ENCODE measurements around the gene LRRTM4. TPM values are rescaled to one million over a fixed set of nuclear protein-coding genes. Genes with fewer than 3 reads are reported as not detected.
"Not testable (repeated sequence)": the region's sequence is repeated elsewhere in the genome, so short reads cannot be mapped to it uniquely, and the experiment has no call there.

Gene LRRTM4
- total and polyA plus RNA-seq, 8 donors: 0.15 to 1.3 (median 0.28) TPM; not detected in 1

DNA sequence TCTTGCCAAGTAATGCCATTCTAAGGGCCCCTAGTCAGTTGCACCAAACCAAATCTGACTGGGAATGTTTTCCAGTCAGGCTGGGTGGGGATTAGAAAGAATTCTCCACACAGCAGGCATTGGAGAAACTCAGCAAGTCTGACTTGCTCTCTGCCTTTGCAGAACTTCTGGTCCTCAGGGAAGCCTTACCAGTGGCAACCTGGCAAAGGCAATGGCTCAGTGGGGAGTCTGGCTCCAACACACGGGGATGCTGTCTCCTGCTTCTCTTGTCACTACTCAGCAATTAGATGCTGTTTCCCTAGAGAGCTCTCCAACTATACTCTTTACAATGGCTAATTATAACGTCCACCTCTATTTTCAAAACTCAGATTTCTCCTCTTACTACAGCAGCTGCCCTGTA is 810.7 kb downstream of the LRRTM4 start:
- H3K27ac ChIP-seq: no peak overlapping the region
- no peaks in the 10 kb centered on the region for H3K36me3 ChIP-seq
- intact Hi-C loops (cut with DNase I): no loop called here
- no peaks in the 10 kb centered on the region for H3K9me3 ChIP-seq
- H3K27me3 ChIP-seq: no peaks in the 10 kb centered on the region
- H3K4me1 ChIP-seq: no peaks in the 10 kb centered on the region
- TF ChIP-seq, protein P1, sequence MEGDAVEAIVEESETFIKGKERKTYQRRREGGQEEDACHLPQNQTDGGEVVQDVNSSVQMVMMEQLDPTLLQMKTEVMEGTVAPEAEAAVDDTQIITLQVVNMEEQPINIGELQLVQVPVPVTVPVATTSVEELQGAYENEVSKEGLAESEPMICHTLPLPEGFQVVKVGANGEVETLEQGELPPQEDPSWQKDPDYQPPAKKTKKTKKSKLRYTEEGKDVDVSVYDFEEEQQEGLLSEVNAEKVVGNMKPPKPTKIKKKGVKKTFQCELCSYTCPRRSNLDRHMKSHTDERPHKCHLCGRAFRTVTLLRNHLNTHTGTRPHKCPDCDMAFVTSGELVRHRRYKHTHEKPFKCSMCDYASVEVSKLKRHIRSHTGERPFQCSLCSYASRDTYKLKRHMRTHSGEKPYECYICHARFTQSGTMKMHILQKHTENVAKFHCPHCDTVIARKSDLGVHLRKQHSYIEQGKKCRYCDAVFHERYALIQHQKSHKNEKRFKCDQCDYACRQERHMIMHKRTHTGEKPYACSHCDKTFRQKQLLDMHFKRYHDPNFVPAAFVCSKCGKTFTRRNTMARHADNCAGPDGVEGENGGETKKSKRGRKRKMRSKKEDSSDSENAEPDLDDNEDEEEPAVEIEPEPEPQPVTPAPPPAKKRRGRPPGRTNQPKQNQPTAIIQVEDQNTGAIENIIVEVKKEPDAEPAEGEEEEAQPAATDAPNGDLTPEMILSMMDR (IDR thresholded peaks at IDR 0.05): no peak
- ATAC-seq: no peak
- FAIRE-seq: no peak
- no peak for DNase-seq
- 21 to 32% methylated on average over 2 of the region's 2 CpGs for WGBS, 2 donors
- no peak overlapping the region for H3K4me3 ChIP-seq

GRCh38 chr2:76700894-76701293 is 821.3 kb downstream of the LRRTM4 start:
- H3K4me1 ChIP-seq: no peaks in the 10 kb centered on the region
- intact Hi-C loops (cut with DNase I): no loop called here
- no peaks in the 10 kb centered on the region for H3K9me3 ChIP-seq
- DNase-seq (no peak), ATAC-seq (no peak), FAIRE-seq (no peak)
- no peaks in the 10 kb centered on the region for H3K27me3 ChIP-seq
- WGBS, 2 donors: 71% methylated on average over 6 of the region's 6 CpGs
- no peak overlapping the region for H3K27ac ChIP-seq
- H3K4me3 ChIP-seq: no peak overlapping the region
- no peaks in the 10 kb centered on the region for H3K36me3 ChIP-seq
- TF ChIP-seq, protein P1 (IDR thresholded peaks at IDR 0.05): no peak

DNA sequence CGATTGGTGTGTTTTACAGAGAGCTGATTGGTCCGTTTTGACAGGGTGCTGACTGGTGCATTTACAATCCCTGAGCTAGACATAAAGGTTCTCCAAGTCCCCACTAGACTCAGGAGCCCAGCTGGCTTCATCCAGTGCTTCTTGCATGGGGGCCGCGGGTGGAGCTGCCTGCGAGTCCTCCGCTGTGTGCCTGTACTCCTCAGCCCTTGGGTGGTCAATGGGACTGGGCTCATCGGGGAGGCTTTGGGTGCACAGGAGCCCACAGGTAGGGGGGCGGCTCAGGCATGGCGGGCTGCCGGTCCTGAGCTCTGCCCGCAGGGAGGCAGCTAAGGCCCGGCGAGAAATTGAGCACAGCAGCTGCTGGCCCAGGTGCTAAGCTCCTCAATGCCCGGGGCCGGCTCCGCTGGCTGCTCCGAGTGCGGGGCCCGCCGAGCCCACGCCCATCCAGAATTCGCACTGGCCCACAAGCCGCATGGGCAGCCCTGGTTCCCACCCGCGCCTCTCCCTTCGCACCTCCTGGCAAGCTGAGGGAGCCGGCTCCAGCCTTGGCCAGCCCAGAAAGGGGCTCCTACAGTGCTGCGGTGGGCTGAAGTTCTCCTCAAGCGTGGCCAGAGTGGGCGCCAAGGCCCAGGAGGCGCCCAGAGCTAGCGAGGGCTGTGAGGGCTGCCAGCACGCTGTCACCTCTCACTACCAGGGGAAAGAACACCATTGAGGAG is 824.0 kb downstream of the LRRTM4 start:
- intact Hi-C loops (cut with DNase I); H3K36me3 ChIP-seq; ATAC-seq; H3K4me3 ChIP-seq; H3K27ac ChIP-seq; H3K9me3 ChIP-seq; FAIRE-seq; H3K27me3 ChIP-seq; H3K4me1 ChIP-seq: not testable (repeated sequence)
- 87 to 92% methylated on average over 31 to 33 of the region's 33 CpGs for WGBS, 2 donors
- DNase-seq: peak in 1 of 6 donors; percentile 40

Measured in pancreas (tissue), 10 donors.